GM12865 (cell line): Measurements from ENCODE around the gene GAMT.

Experiments
- DNase-seq: peaks from one replicate; pipeline ENCODE4 v3.0.0; 2010; ENCODE audit warnings: low read depth
- H3K4me3 ChIP-seq: 2 replicates; pipeline ENCODE4 v1.5.1; 2011; ENCODE audit warnings: mild to moderate bottlenecking, low read depth, low read length, control low read depth
- CTCF ChIP-seq: IDR thresholded peaks from 2 replicates; pipeline ENCODE4 v1.5.1; 2011; ENCODE audit warnings: low read length, control low read depth, low read depth, inconsistent platforms; ENCODE audit not compliant: insufficient read depth; ENCODE audit errors: missing control alignments

Gene GAMT

GRCh38 chr19:1411255-1412191 lies 10.2 kb upstream of the GAMT start:
- no peak for DNase-seq
- TF ChIP-seq CTCF, result no peak
- H3K4me3 ChIP-seq, result no peak overlapping the region

- no peak overlapping the region for H3K4me3 ChIP-seq
- DNase-seq, result no peak
- no peak for TF ChIP-seq CTCF
Observed at GRCh38 chr19:1410789-1411188, 9.4 kb upstream of the GAMT start.

GRCh38 chr19:1410136-1410786 lies 8.9 kb upstream of the GAMT start:
- no peak for DNase-seq
- H3K4me3 ChIP-seq, result no peak overlapping the region
- no peak for TF ChIP-seq CTCF

- peak overlapping the region; percentile 95 for H3K4me3 ChIP-seq
- DNase-seq, result no peak
- TF ChIP-seq CTCF, result no peak
Observed at GRCh38 chr19:1409204-1410005, 8.1 kb upstream of the GAMT start.

- peak; percentile 62 for DNase-seq
Observed at GRCh38 chr19:1408300-1409203, 7.2 kb upstream of the GAMT start.

More at GRCh38 chr19:1408300-1409203, 7.2 kb upstream of the GAMT start:
- TF ChIP-seq CTCF, result no peak
- H3K4me3 ChIP-seq, result peak overlapping the region; percentile 95
